Mammary epithelial cell (primary cell): ENCODE data around the gene MMP17.

Source experiments
- EZH2 ChIP-seq: IDR thresholded peaks from 2 replicates; pipeline ENCODE4 v1.6.1; 2012; ENCODE audit warnings: low read length, inconsistent platforms, borderline replicate concordance
- TF ChIP-seq, protein P1 (sequence below), 2 donors: IDR thresholded peaks in 1 of 2; conservative IDR thresholded peaks in 1 of 2; 2 replicates each; pipeline ENCODE4 v1.5.1; 2011 to 2012; ENCODE audit warnings: inconsistent platforms in 2 of 2, low read length in 2 of 2, mild to moderate bottlenecking in 2 of 2, control low read depth in 1 of 2, low read depth in 1 of 2; ENCODE audit not compliant: insufficient read depth in 1 of 2; ENCODE audit errors: extremely low read depth in 1 of 2

DNA sequence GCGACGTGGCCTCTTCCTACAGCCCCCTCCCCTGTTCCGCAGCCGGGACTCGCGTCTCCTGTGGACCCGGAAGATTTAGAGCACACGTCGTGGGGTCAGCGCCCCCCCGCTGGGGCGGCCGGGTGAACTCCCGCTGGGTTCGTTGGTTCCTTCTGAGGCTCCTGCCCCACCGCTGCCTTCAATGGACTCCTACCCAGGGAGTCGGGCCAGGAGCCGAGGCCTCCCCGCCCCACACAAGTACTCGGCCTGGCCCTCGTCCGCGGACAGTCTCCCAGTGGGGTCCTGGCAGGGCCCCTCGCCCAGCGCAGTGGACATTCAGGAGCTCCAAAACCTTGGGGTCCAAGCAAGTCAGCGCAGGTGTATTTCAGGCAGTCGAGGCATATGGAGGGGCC lies 1.2 kb downstream of the MMP17 start:
- no peak for TF ChIP-seq EZH2
- TF ChIP-seq, protein P1, sequence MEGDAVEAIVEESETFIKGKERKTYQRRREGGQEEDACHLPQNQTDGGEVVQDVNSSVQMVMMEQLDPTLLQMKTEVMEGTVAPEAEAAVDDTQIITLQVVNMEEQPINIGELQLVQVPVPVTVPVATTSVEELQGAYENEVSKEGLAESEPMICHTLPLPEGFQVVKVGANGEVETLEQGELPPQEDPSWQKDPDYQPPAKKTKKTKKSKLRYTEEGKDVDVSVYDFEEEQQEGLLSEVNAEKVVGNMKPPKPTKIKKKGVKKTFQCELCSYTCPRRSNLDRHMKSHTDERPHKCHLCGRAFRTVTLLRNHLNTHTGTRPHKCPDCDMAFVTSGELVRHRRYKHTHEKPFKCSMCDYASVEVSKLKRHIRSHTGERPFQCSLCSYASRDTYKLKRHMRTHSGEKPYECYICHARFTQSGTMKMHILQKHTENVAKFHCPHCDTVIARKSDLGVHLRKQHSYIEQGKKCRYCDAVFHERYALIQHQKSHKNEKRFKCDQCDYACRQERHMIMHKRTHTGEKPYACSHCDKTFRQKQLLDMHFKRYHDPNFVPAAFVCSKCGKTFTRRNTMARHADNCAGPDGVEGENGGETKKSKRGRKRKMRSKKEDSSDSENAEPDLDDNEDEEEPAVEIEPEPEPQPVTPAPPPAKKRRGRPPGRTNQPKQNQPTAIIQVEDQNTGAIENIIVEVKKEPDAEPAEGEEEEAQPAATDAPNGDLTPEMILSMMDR (conservative IDR thresholded peaks at IDR 0.05 in 1 of 2, IDR thresholded peaks at IDR 0.05 in 1 of 2; ENCODE audit: extremely low read depth in 1 of 2, insufficient read depth in 1 of 2, low read depth in 1 of 2, low read length in 2 of 2), result no peak
